ENCODE results near the gene OXNAD1.

OXNAD1 gene

GRCh38 chr3:16236030-16236639, 28.9 kb upstream of the OXNAD1 start:
- H3K27me3 ChIP-seq (ENCODE audit: control insufficient read depth, insufficient read depth, low read length): no peaks in the 10 kb centered on the region
- no peak overlapping the region for H3K27ac ChIP-seq (ENCODE audit: low read depth, low read length)
- H3K9ac ChIP-seq (ENCODE audit: low read depth, low read length): no peak overlapping the region
- no peak overlapping the region for H3K4me3 ChIP-seq (ENCODE audit: low read depth, low read length)
- no peaks in the 10 kb centered on the region for H3K36me3 ChIP-seq (ENCODE audit: control insufficient read depth, insufficient read depth, low read length)
- H3K9me3 ChIP-seq (ENCODE audit: control insufficient read depth, insufficient read depth, low read length): no peaks in the 10 kb centered on the region
- H3K4me1 ChIP-seq (ENCODE audit: control insufficient read depth, insufficient read depth, low read length): no peaks in the 10 kb centered on the region

DNA sequence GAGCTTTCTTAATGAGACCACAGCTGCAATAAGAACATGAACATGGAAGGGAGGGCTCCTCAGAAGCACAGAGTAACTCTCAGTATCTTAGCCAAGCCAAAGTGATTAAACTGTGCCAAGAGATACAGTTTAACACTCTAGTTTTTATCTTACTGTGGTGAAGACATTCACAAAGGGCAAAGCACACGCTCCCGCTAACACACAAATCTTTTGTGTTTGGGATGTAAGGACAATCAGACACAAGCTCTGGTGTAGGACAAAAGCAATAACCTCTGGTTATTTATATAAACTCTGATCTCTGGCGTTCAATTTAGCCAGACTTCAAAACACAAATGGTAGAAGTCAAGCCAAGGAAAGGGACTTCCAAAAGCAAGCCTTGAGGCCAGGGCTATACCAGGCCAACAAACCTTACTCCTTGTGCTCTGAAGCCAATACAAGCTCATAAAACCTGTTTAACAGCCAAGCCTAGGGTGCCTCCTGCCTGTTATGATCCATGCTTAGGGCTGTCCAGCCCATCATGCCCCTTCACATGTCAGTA, 28.1 kb upstream of the OXNAD1 start:
- Histone ChIP-seq H3K36me3 (ENCODE audit: control insufficient read depth, insufficient read depth, low read length) (no peaks in the 10 kb centered on the region), H3K27me3 (ENCODE audit: control insufficient read depth, insufficient read depth, low read length) (no peaks in the 10 kb centered on the region), H3K9ac (ENCODE audit: low read depth, low read length) (no peak overlapping the region), H3K27ac (ENCODE audit: low read depth, low read length) (no peak overlapping the region), H3K4me3 (ENCODE audit: low read depth, low read length) (no peak overlapping the region), H3K4me1 (ENCODE audit: control insufficient read depth, insufficient read depth, low read length) (no peaks in the 10 kb centered on the region), H3K9me3 (ENCODE audit: control insufficient read depth, insufficient read depth, low read length) (no peaks in the 10 kb centered on the region)

DNA sequence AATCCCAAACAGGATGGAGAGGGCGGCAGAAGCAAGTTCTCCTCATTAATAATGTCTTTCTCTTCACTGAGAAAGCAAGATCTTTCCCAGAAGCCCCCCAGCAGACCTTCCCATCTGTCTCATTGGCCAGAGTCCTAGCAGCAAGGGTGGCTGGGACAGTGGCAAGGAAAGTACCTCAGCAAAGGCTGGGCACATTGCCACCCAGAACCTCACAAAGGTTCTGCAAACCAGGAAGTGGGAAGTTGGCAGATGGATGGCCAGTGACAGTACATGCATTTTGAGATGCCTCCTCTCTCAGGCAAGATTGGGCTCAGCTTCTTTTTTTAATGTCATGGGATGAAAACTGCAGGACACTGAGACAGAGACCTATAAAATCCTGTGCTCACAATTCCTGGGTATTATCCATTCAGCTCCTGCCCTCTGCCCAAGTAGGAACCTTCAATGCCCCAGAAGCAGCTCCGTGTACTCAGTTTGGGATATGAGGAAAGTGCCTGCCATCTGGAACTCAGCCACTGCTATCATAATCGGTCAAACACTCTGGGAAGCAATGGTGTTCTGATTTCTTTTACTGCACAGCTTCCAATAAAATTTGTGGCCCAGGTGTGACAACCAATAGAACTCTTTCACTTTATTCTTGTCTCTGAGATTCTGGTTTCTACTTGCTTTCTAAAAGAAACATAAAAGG, 25.8 kb upstream of the OXNAD1 start:
- Histone ChIP-seq H3K36me3 (ENCODE audit: control insufficient read depth, insufficient read depth, low read length) (no peaks in the 10 kb centered on the region), H3K9ac (ENCODE audit: low read depth, low read length) (no peak overlapping the region), H3K4me3 (ENCODE audit: low read depth, low read length) (no peak overlapping the region), H3K4me1 (ENCODE audit: control insufficient read depth, insufficient read depth, low read length) (no peaks in the 10 kb centered on the region), H3K27me3 (ENCODE audit: control insufficient read depth, insufficient read depth, low read length) (no peaks in the 10 kb centered on the region), H3K27ac (ENCODE audit: low read depth, low read length) (no peak overlapping the region), H3K9me3 (ENCODE audit: control insufficient read depth, insufficient read depth, low read length) (no peaks in the 10 kb centered on the region)

DNA sequence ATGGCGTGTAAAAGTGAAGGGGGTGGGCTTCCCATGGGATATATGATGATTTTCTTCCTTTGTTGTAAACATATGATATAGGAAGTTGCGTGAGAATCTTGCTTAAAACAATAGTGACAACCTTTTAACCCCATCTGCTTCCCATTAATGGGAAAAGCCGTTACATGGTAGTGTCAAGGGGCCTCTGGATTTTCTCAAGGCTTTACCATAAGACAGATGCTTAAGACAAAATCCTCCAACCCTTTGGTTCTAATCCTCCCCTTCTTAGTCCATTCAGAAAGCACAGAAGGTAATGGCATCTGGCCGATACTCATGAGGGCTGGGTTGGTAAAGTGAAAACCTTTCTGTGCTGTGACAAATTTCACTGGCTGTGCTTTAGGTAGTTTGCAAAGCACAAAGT, 25.2 kb upstream of the OXNAD1 start:
- H3K9me3 ChIP-seq (ENCODE audit: control insufficient read depth, insufficient read depth, low read length): no peaks in the 10 kb centered on the region
- no peak overlapping the region for H3K4me3 ChIP-seq (ENCODE audit: low read depth, low read length)
- no peaks in the 10 kb centered on the region for H3K36me3 ChIP-seq (ENCODE audit: control insufficient read depth, insufficient read depth, low read length)
- H3K27ac ChIP-seq (ENCODE audit: low read depth, low read length): no peak overlapping the region
- no peaks in the 10 kb centered on the region for H3K27me3 ChIP-seq (ENCODE audit: control insufficient read depth, insufficient read depth, low read length)
- H3K4me1 ChIP-seq (ENCODE audit: control insufficient read depth, insufficient read depth, low read length): no peaks in the 10 kb centered on the region
- H3K9ac ChIP-seq (ENCODE audit: low read depth, low read length): no peak overlapping the region

DNA sequence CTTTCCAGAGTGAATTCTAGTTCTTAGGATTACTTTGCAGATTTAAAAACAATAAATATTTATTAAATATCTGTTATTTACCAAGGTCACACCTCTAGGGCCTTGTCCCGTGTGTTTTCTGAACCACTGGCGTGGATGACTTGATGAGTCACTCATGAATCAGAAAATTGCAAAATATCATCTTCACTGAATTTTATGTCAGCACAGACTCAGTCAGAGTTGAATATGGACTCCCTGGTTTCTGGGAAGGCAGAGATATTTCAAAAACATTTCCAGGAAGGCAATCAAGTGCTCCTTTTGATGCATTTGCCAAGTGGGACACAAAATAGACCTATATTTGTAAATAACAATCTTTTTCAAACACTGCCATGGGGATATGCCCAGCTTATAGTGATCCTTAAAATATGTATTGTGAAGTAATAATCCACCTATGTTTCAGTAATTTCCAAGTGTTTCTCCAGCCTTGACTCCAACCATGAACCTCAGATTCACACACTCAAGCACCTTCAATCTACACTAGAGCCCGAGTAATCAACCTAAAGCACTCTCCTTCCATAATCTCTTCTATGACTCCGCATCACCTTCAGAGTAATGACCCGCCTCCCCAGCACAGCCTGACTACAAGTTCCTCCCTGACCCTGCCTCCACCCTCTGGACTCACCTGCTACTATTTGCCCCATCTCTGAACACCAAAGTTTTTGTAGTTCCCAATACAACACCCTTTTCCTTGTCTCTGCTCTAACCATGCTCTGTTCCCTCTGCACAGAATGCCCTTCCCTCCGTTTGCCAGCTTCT, 24.6 kb upstream of the OXNAD1 start:
- Histone ChIP-seq H3K27me3 (ENCODE audit: control insufficient read depth, insufficient read depth, low read length) (no peaks in the 10 kb centered on the region), H3K27ac (ENCODE audit: low read depth, low read length) (no peak overlapping the region), H3K4me3 (ENCODE audit: low read depth, low read length) (no peak overlapping the region), H3K9ac (ENCODE audit: low read depth, low read length) (no peak overlapping the region), H3K36me3 (ENCODE audit: control insufficient read depth, insufficient read depth, low read length) (no peaks in the 10 kb centered on the region), H3K4me1 (ENCODE audit: control insufficient read depth, insufficient read depth, low read length) (no peaks in the 10 kb centered on the region), H3K9me3 (ENCODE audit: control insufficient read depth, insufficient read depth, low read length) (no peaks in the 10 kb centered on the region)

DNA sequence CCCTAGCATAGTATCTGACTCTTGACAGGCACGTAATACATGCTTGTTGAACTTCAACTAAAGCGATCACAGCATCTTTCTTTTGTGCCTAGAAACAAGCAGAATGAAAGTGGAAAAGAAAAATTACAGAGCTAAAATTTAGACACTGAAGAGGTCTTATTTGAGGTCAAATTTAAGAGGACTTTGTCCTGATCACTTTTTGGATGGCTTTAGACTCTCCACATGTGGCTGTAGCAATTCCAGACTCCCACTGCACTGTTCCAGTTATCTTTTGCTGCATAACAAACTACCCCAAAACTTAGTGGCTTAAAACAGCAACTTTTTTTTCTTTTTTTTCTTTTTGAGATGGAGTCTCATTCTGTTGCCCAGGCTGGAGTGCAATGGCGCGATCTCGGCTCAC, 23.8 kb upstream of the OXNAD1 start:
- Histone ChIP-seq H3K27ac (ENCODE audit: low read depth, low read length) (no peak overlapping the region), H3K4me1 (ENCODE audit: control insufficient read depth, insufficient read depth, low read length) (no peaks in the 10 kb centered on the region), H3K36me3 (ENCODE audit: control insufficient read depth, insufficient read depth, low read length) (no peaks in the 10 kb centered on the region), H3K27me3 (ENCODE audit: control insufficient read depth, insufficient read depth, low read length) (no peaks in the 10 kb centered on the region), H3K9ac (ENCODE audit: low read depth, low read length) (no peak overlapping the region), H3K9me3 (ENCODE audit: control insufficient read depth, insufficient read depth, low read length) (no peaks in the 10 kb centered on the region), H3K4me3 (ENCODE audit: low read depth, low read length) (no peak overlapping the region)

DNA sequence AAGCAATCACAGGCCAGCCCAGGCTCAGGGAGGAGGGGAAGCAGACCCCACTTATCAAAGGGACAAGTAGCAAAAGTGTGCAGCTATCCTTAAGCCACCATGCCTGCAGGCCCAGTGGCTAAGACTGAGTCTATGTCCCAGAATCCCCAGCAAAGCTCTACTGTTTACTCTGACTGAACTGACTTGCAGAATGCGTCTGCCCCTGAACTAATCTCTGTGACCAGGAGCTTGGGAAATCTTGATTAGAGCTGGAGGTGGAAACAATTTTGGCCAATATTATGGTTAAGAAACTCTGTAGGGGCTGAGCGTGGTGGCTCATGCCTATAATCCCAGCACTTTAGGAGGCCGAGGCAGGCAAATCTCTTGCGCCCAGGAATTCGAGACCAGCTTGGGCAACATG, 22.8 kb upstream of the OXNAD1 start:
- Histone ChIP-seq H3K9ac (ENCODE audit: low read depth, low read length) (no peak overlapping the region), H3K27ac (ENCODE audit: low read depth, low read length) (no peak overlapping the region), H3K27me3 (ENCODE audit: control insufficient read depth, insufficient read depth, low read length) (no peaks in the 10 kb centered on the region), H3K36me3 (ENCODE audit: control insufficient read depth, insufficient read depth, low read length) (no peaks in the 10 kb centered on the region), H3K9me3 (ENCODE audit: control insufficient read depth, insufficient read depth, low read length) (no peaks in the 10 kb centered on the region), H3K4me1 (ENCODE audit: control insufficient read depth, insufficient read depth, low read length) (no peaks in the 10 kb centered on the region), H3K4me3 (ENCODE audit: low read depth, low read length) (no peak overlapping the region)

- H3K9ac ChIP-seq (ENCODE audit: low read depth, low read length): no peak overlapping the region
- no peaks in the 10 kb centered on the region for H3K4me1 ChIP-seq (ENCODE audit: control insufficient read depth, insufficient read depth, low read length)
- no peak overlapping the region for H3K27ac ChIP-seq (ENCODE audit: low read depth, low read length)
- H3K36me3 ChIP-seq (ENCODE audit: control insufficient read depth, insufficient read depth, low read length): no peaks in the 10 kb centered on the region
- H3K27me3 ChIP-seq (ENCODE audit: control insufficient read depth, insufficient read depth, low read length): no peaks in the 10 kb centered on the region
- no peak overlapping the region for H3K4me3 ChIP-seq (ENCODE audit: low read depth, low read length)
- no peaks in the 10 kb centered on the region for H3K9me3 ChIP-seq (ENCODE audit: control insufficient read depth, insufficient read depth, low read length)
These were observed 21.1 kb upstream of the OXNAD1 start for GRCh38 chr3:16243706-16244490.

DNA sequence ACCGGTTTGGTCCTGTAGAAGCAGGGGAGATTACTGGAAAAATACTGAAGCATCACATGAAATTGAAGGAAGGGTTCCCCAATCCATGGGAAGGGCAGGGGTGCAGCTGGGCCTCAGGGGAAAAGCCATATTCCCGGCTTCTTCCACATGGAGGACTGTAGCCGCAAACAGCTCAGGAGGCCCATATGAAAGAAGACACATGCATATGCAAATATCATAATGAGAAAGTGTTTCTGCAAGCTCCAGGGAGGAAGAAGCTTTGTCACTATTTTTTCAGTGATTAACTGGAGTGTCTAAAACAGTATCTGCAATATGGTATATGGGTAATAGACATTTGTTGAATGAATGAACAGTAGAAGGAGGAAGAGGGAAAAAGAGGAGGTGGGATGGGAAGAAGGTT, 19.4 kb upstream of the OXNAD1 start:
- Histone ChIP-seq H3K4me3 (ENCODE audit: low read depth, low read length) (no peak overlapping the region), H3K27me3 (ENCODE audit: control insufficient read depth, insufficient read depth, low read length) (no peaks in the 10 kb centered on the region), H3K9ac (ENCODE audit: low read depth, low read length) (no peak overlapping the region), H3K9me3 (ENCODE audit: control insufficient read depth, insufficient read depth, low read length) (no peaks in the 10 kb centered on the region), H3K27ac (ENCODE audit: low read depth, low read length) (no peak overlapping the region), H3K36me3 (ENCODE audit: control insufficient read depth, insufficient read depth, low read length) (no peaks in the 10 kb centered on the region), H3K4me1 (ENCODE audit: control insufficient read depth, insufficient read depth, low read length) (no peaks in the 10 kb centered on the region)

GRCh38 chr3:16247282-16248061, 17.5 kb upstream of the OXNAD1 start:
- Histone ChIP-seq H3K9me3 (ENCODE audit: control insufficient read depth, insufficient read depth, low read length) (no peaks in the 10 kb centered on the region), H3K4me1 (ENCODE audit: control insufficient read depth, insufficient read depth, low read length) (no peaks in the 10 kb centered on the region), H3K27ac (ENCODE audit: low read depth, low read length) (no peak overlapping the region), H3K4me3 (ENCODE audit: low read depth, low read length) (no peak overlapping the region), H3K9ac (ENCODE audit: low read depth, low read length) (no peak overlapping the region), H3K36me3 (ENCODE audit: control insufficient read depth, insufficient read depth, low read length) (no peaks in the 10 kb centered on the region), H3K27me3 (ENCODE audit: control insufficient read depth, insufficient read depth, low read length) (no peaks in the 10 kb centered on the region)
